SIG-M5 (cell line): ENCODE results near the gene TATDN3.
"Not testable (repeated sequence)": the region's sequence is repeated elsewhere in the genome, so short reads cannot be mapped to it uniquely, and the experiment has no call there.

ENCODE experiments used
- DNase-seq: peaks from one replicate; lab custom pipeline; 2025; lab: John Stamatoyannopoulos, UW

Gene TATDN3

GRCh38 chr1:212828395-212828794 is 36.7 kb downstream of the TATDN3 start:
- DNase-seq = no peak

GRCh38 chr1:212833211-212834207 is 41.8 kb downstream of the TATDN3 start:
- not testable (repeated sequence) for DNase-seq

- DNase-seq = no peak
These were observed 46.5 kb downstream of the TATDN3 start for GRCh38 chr1:212838145-212838544.

- DNase-seq = not testable (repeated sequence)
These were observed 52.8 kb downstream of the TATDN3 start for GRCh38 chr1:212844521-212844920.

GRCh38 chr1:212847549-212847948 is 55.9 kb downstream of the TATDN3 start, which contains the start of gene SPATA45:
Gene SPATA45, minus strand, starts transcription at chr1:212847649. Its CDS starts 11,500 bp downstream, at chr1:212836149.
- DNase-seq = no peak

- no peak for DNase-seq
These were observed 60.5 kb downstream of the TATDN3 start for GRCh38 chr1:212852105-212852688.

GRCh38 chr1:212853658-212854057 is 62.0 kb downstream of the TATDN3 start:
- DNase-seq = no peak

- DNase-seq = no peak
These were observed 65.1 kb downstream of the TATDN3 start for GRCh38 chr1:212856755-212857154.

- peak; percentile 92 for DNase-seq
These were observed 66.3 kb downstream of the TATDN3 start, which contains the start of gene FLVCR1 for GRCh38 chr1:212857992-212858460. Gene FLVCR1, plus strand, starts transcription at chr1:212858275. Its CDS starts 178 bp downstream, at chr1:212858453.

- DNase-seq = no peak
These were observed 67.0 kb downstream of the TATDN3 start for GRCh38 chr1:212858461-212859265.

- no peak for DNase-seq
These were observed 69.3 kb downstream of the TATDN3 start for GRCh38 chr1:212860713-212861581.

- no peak for DNase-seq
These were observed 70.5 kb downstream of the TATDN3 start for GRCh38 chr1:212862111-212862690.

GRCh38 chr1:212863345-212863744 is 71.7 kb downstream of the TATDN3 start:
- not testable (repeated sequence) for DNase-seq

- no peak for DNase-seq
These were observed 72.5 kb downstream of the TATDN3 start for GRCh38 chr1:212864201-212864600.
